Gastrocnemius medialis (tissue), 4 donors: Measurements from ENCODE around the gene FSCB. TPM values are rescaled to one million over a fixed set of nuclear protein-coding genes. Genes with fewer than 3 reads are reported as not detected.

Source experiments
- ATAC-seq, 2 donors: fragments of 150-250 bp; one replicate each; pipeline ENCODE4 v1.9.1; 2016
- DNase-seq, 2 donors: peaks; one replicate each; pipeline ENCODE4 v3.0.0-alpha.2; 2019
- H3K27ac ChIP-seq, 4 donors: fragments of 200-600 bp; sonication (generic); 1 replicate in 1 of 4; 2 replicates in 3 of 4; pipeline ENCODE4 v1.5.1; 2016 to 2018; ENCODE audit warnings: mild to moderate bottlenecking in 2 of 4, moderate library complexity in 1 of 4
- H3K27me3 ChIP-seq, 3 donors: fragments of 200-600 bp; sonication (generic) in 2 of 3; 1 replicate in 1 of 3; 2 replicates in 2 of 3; pipeline versions ENCODE4 v1.5.1 to v1.6.0; 2016 to 2019; ENCODE audit warnings: mild to moderate bottlenecking in 1 of 3, moderate library complexity in 1 of 3
- H3K36me3 ChIP-seq, 2 donors: fragments of 200-600 bp; sonication (generic) in 1 of 2; one replicate each; pipeline ENCODE4 v1.5.1; 2017 to 2018
- H3K4me1 ChIP-seq, 2 donors: fragments of 200-600 bp; sonication (generic) in 1 of 2; one replicate each; pipeline ENCODE4 v1.5.1; 2016 to 2017; ENCODE audit warnings: mild to moderate bottlenecking in 2 of 2
- H3K4me3 ChIP-seq, 4 donors: fragments of 200-600 bp; sonication (generic) in 3 of 4; 1 replicate in 1 of 4; 2 replicates in 3 of 4; pipeline ENCODE4 v1.5.1; 2016 to 2019; ENCODE audit warnings: mild to moderate bottlenecking in 2 of 4
- H3K9me3 ChIP-seq, 3 donors: fragments of 200-600 bp; sonication (generic) in 2 of 3; 1 replicate in 1 of 3; 2 replicates in 2 of 3; pipeline ENCODE4 v1.5.1; 2016 to 2019
- CTCF ChIP-seq, 5 experiments: fragments of 450-650 bp in 3 of 5; fragments of 200-600 bp in 2 of 5; sonication (generic) in 2 of 5; IDR thresholded peaks in 4 of 5; conservative IDR thresholded peaks in 1 of 5; 1 replicate in 4 of 5; 2 replicates in 1 of 5; pipeline ENCODE4 v1.5.1; 2016 to 2019; ENCODE audit warnings: antibody characterized with exemption in 5 of 5, mild to moderate bottlenecking in 3 of 5, moderate library complexity in 3 of 5
- POLR2A ChIP-seq, 2 donors: fragments of 450-650 bp; IDR thresholded peaks; one replicate each; pipeline ENCODE4 v1.6.1; 2017; ENCODE audit warnings: antibody characterized with exemption in 2 of 2, mild to moderate bottlenecking in 2 of 2, moderate library complexity in 2 of 2
- in situ Hi-C, 4 donors: fragments of 200-750 bp; cut with MboI; loops; one replicate each; pipeline versions ENCODE4 v1.15.0 to v1.8.0; 2017; ENCODE audit warnings: low sequenced_read_pairs in 4 of 4
- intact Hi-C: fragments of 100-400 bp; cut with DNase I; formaldehyde crosslinking; loops from one replicate; pipeline ENCODE4 v1.15.1; 2023; ENCODE audit warnings: low total_unique reads
- total RNA-seq, 4 donors: library from RNA; depleted of rRNA; stranded (reverse); fragments of >200 nt; gene quantifications; one replicate each; pipeline versions ENCODE4 v1.1.0 to v1.2.3, GENCODE V29; 2016

The FSCB gene
- not detected for total RNA-seq

- no peaks in the 10 kb centered on the region for H3K9me3 ChIP-seq
- ATAC-seq (no peak), DNase-seq (no peak)
- intact Hi-C loops, result no loop called here
- no peak within 1 kb of the TSS for H3K27ac ChIP-seq
- TF ChIP-seq CTCF (IDR thresholded peaks at IDR 0.05 in 4 of 5, conservative IDR thresholded peaks at IDR 0.05 in 1 of 5), result no peak
- TF ChIP-seq POLR2A (IDR thresholded peaks at IDR 0.05), result no peak
- no peaks in the 10 kb centered on the region for H3K27me3 ChIP-seq
- no peak within 1 kb of the TSS for H3K4me3 ChIP-seq
- in situ Hi-C loops, result no loop called here
- no peaks in the 10 kb centered on the region for H3K4me1 ChIP-seq
- H3K36me3 ChIP-seq, result no peaks in the 10 kb centered on the region
Measured at GRCh38 chr14:44507183-44507582, at the start of gene FSCB. Gene FSCB, minus strand, starts transcription at chr14:44507283. Its CDS starts 296 bp downstream, at chr14:44506987.

DNA sequence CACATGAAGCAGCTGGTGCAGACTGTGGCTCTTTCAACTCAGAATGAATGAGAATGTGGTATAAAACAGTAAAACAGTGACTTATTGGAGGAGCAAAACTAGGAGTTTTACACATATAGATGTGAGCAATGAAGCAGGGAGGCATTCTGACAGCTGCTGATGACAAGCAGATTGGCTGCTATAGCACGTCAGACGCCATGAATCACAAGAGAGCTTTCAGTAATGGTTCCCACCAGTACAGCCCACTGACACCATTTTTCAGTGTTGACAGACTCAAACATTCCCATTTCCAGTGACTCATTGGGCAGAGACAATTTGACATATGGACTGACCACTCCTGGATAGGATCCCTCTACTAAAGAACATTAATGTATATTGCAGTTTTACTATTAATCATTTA lies 24.6 kb upstream of the FSCB start:
- TF ChIP-seq POLR2A (IDR thresholded peaks at IDR 0.05) (no peak), CTCF (IDR thresholded peaks at IDR 0.05 in 4 of 5, conservative IDR thresholded peaks at IDR 0.05 in 1 of 5) (no peak)
- H3K4me1 ChIP-seq, result no peaks in the 10 kb centered on the region
- DNase-seq (no peak), ATAC-seq (no peak)
- no peaks in the 10 kb centered on the region for H3K36me3 ChIP-seq
- no peaks in the 10 kb centered on the region for H3K9me3 ChIP-seq
- no peak overlapping the region for H3K4me3 ChIP-seq
- in situ Hi-C loops (no loop called here), intact Hi-C loops (no loop called here)
- no peaks in the 10 kb centered on the region for H3K27me3 ChIP-seq
- no peak overlapping the region for H3K27ac ChIP-seq

DNA sequence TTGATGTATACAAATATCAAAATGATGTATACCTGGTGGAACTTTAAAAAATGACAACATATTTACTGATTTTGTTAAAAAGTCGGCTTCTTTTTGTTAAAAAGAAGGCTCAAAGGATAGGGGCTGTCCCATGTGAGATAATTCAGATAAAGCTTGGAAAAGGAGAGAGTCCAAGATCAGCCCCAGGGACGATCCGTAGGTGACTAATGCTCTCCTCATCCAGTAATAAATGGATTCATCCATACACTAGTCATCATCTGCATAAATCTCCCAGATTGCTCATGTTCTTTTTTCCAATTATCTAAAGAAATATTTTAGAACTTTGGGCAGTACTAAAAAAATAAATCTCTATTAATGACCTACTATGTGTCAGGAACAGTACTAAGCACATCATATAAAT lies 23.4 kb upstream of the FSCB start:
- intact Hi-C loops (no loop called here), in situ Hi-C loops (no loop called here)

GRCh38 chr14:44529026-44529425 lies 21.9 kb upstream of the FSCB start:
- DNase-seq (no peak), ATAC-seq (no peak)
- Histone ChIP-seq H3K4me1 (no peaks in the 10 kb centered on the region), H3K36me3 (no peaks in the 10 kb centered on the region), H3K27ac (no peak overlapping the region), H3K27me3 (no peaks in the 10 kb centered on the region), H3K4me3 (no peak overlapping the region), H3K9me3 (no peaks in the 10 kb centered on the region)
- TF ChIP-seq POLR2A (IDR thresholded peaks at IDR 0.05) (no peak), CTCF (IDR thresholded peaks at IDR 0.05 in 4 of 5, conservative IDR thresholded peaks at IDR 0.05 in 1 of 5) (no peak)
- in situ Hi-C loops (no loop called here), intact Hi-C loops (no loop called here)

More for the DNA sequence above, 23.4 kb upstream of the FSCB start:
- TF ChIP-seq POLR2A (IDR thresholded peaks at IDR 0.05) (no peak), CTCF (IDR thresholded peaks at IDR 0.05 in 4 of 5, conservative IDR thresholded peaks at IDR 0.05 in 1 of 5) (no peak)
- ATAC-seq (no peak), DNase-seq (no peak)
- H3K9me3 ChIP-seq, result no peaks in the 10 kb centered on the region
- no peaks in the 10 kb centered on the region for H3K27me3 ChIP-seq
- H3K27ac ChIP-seq, result no peak overlapping the region
- H3K4me1 ChIP-seq, result no peaks in the 10 kb centered on the region
- no peak overlapping the region for H3K4me3 ChIP-seq
- H3K36me3 ChIP-seq, result no peaks in the 10 kb centered on the region

DNA sequence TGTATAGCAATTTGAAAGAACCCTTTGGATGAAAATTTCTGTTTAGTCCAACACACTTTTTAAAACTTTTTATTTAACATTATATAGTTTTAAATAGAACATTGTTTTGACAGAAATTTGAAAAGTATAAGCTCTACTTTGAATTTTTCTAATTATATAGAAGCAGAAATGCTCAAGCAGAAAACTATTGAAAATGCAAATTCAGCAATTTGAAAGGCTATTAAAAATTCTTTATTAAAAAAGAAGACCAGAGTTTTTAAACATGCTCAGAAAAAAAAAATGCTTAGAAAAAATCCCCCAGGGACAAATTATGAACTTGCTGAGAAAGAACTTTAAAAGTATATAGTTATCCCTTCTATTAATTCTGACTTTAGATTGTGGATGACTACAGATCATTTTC lies 21.1 kb upstream of the FSCB start:
- no peak for TF ChIP-seq CTCF (IDR thresholded peaks at IDR 0.05 in 4 of 5, conservative IDR thresholded peaks at IDR 0.05 in 1 of 5)
- TF ChIP-seq POLR2A (IDR thresholded peaks at IDR 0.05), result no peak
- Histone ChIP-seq H3K36me3 (no peaks in the 10 kb centered on the region), H3K27ac (no peak overlapping the region), H3K4me1 (no peaks in the 10 kb centered on the region), H3K9me3 (no peaks in the 10 kb centered on the region), H3K4me3 (no peak overlapping the region), H3K27me3 (no peaks in the 10 kb centered on the region)
- intact Hi-C loops, result no loop called here
- in situ Hi-C loops, result no loop called here
- no peak for ATAC-seq
- DNase-seq, result no peak
